ENCODE measurements around the gene GNB1.
"Not testable (repeated sequence)": the region's sequence is repeated elsewhere in the genome, so short reads cannot be mapped to it uniquely, and the experiment has no call there.

DNA sequence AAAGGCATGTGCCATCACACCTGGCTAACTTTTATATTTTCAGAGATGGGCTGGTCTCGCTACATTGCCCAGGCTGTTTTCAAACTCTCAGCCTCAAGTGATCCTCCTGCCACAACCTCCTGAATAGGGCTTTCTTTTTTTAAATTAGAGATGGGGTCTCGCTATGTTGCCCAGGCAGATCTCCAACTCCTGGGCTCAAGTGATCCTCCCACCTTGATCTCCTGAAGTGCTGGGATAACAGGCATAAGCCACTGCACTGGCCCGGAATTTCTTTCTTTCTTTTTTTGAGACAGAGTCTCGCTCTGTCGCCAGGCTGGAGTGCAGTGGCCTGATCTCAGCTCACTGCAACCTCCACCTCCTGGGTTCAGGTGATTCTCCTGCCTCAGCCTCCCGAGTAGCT is 34.7 kb downstream of the GNB1 start:
- not testable (repeated sequence) for TF ChIP-seq JUN (CRISPR knock-in tag; IDR thresholded peaks at IDR 0.05); KAT7 (CRISPR knock-in tag; IDR thresholded peaks at IDR 0.05; ENCODE audit: borderline replicate concordance); ZNF263 (CRISPR knock-in tag; IDR thresholded peaks at IDR 0.05; ENCODE audit: low read depth); CREB1 (CRISPR knock-in tag; IDR thresholded peaks at IDR 0.05); FOXK1 (CRISPR knock-in tag; IDR thresholded peaks at IDR 0.05)
- TF ChIP-seq, protein P1, sequence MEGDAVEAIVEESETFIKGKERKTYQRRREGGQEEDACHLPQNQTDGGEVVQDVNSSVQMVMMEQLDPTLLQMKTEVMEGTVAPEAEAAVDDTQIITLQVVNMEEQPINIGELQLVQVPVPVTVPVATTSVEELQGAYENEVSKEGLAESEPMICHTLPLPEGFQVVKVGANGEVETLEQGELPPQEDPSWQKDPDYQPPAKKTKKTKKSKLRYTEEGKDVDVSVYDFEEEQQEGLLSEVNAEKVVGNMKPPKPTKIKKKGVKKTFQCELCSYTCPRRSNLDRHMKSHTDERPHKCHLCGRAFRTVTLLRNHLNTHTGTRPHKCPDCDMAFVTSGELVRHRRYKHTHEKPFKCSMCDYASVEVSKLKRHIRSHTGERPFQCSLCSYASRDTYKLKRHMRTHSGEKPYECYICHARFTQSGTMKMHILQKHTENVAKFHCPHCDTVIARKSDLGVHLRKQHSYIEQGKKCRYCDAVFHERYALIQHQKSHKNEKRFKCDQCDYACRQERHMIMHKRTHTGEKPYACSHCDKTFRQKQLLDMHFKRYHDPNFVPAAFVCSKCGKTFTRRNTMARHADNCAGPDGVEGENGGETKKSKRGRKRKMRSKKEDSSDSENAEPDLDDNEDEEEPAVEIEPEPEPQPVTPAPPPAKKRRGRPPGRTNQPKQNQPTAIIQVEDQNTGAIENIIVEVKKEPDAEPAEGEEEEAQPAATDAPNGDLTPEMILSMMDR (IDR thresholded peaks at IDR 0.05): not testable (repeated sequence)
- TF ChIP-seq, protein P2, sequence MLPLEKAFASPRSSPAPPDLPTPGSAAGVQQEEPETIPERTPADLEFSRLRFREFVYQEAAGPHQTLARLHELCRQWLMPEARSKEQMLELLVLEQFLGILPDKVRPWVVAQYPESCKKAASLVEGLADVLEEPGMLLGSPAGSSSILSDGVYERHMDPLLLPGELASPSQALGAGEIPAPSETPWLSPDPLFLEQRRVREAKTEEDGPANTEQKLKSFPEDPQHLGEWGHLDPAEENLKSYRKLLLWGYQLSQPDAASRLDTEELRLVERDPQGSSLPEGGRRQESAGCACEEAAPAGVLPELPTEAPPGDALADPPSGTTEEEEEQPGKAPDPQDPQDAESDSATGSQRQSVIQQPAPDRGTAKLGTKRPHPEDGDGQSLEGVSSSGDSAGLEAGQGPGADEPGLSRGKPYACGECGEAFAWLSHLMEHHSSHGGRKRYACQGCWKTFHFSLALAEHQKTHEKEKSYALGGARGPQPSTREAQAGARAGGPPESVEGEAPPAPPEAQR (CRISPR knock-in tag; IDR thresholded peaks at IDR 0.05): not testable (repeated sequence)
- TF ChIP-seq, protein P3, sequence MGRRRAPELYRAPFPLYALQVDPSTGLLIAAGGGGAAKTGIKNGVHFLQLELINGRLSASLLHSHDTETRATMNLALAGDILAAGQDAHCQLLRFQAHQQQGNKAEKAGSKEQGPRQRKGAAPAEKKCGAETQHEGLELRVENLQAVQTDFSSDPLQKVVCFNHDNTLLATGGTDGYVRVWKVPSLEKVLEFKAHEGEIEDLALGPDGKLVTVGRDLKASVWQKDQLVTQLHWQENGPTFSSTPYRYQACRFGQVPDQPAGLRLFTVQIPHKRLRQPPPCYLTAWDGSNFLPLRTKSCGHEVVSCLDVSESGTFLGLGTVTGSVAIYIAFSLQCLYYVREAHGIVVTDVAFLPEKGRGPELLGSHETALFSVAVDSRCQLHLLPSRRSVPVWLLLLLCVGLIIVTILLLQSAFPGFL (CRISPR knock-in tag; IDR thresholded peaks at IDR 0.05; ENCODE audit: borderline replicate concordance): not testable (repeated sequence)

Data from WTC11 (cell line).